Naive thymus-derived CD8-positive, alpha-beta T cell (primary cell): ENCODE results near the gene TMEM87B. TPM values are rescaled to one million over a fixed set of nuclear protein-coding genes. Genes with fewer than 3 reads are reported as not detected.

Experiments used
- ATAC-seq, 2 donors: fragments of 150-1000 bp; cut with Tn5 transposase in 1 of 2; sonication (Bioruptor Pico), chemical (Tn5 transposase) in 1 of 2; 1 replicate in 1 of 2; 2 replicates in 1 of 2; pipeline ENCODE4 v1.10.0; 2021; ENCODE audit warnings: mild to moderate bottlenecking in 2 of 2, moderate library complexity in 2 of 2
- POLR2A ChIA-PET: fragments of 350-600 bp; sonication (Branson Sonifier 250); formaldehyde crosslinking; loops from one replicate; lab custom pipeline; 2021; ENCODE audit warnings: antibody characterized with exemption; lab: Charles Lee
- DNase-seq, 10 donors: peaks; one replicate each; pipeline versions ENCODE4 v3.0.0 to v3.0.0-alpha.2; 2020 to 2022
- H3K27ac Mint-ChIP-seq, 10 donors: one replicate each; pipeline ENCODE4 v1.8.0; 2020 to 2022; ENCODE audit warnings: mild to moderate bottlenecking in 10 of 10, mixed read lengths in 10 of 10, moderate library complexity in 4 of 10, inconsistent platforms in 1 of 10
- H3K27me3 Mint-ChIP-seq, 5 donors: one replicate each; pipeline ENCODE4 v1.8.0; 2021 to 2022; ENCODE audit warnings: mixed read lengths in 5 of 5
- H3K36me3 Mint-ChIP-seq, 3 donors: one replicate each; pipeline ENCODE4 v1.8.0; 2020 to 2022; ENCODE audit warnings: mixed read lengths in 3 of 3, mild to moderate bottlenecking in 2 of 3, inconsistent platforms in 1 of 3
- H3K4me1 Mint-ChIP-seq, 4 donors: one replicate each; pipeline ENCODE4 v1.8.0; 2021 to 2022; ENCODE audit warnings: mixed read lengths in 4 of 4
- H3K4me3 Mint-ChIP-seq, 10 donors: one replicate each; pipeline ENCODE4 v1.8.0; 2020 to 2022; ENCODE audit warnings: mild to moderate bottlenecking in 10 of 10, mixed read lengths in 10 of 10, moderate library complexity in 6 of 10, inconsistent platforms in 1 of 10
- H3K9me3 Mint-ChIP-seq, 9 donors: one replicate each; pipeline ENCODE4 v1.8.0; 2020 to 2022; ENCODE audit warnings: mixed read lengths in 9 of 9, mild to moderate bottlenecking in 3 of 9, inconsistent platforms in 1 of 9, moderate library complexity in 1 of 9
- polyA plus RNA-seq, 3 donors: library from polyadenylated mRNA; unstranded; fragments of 300-500 nt; fragmentation: Illumina TruSeq; gene quantifications; one replicate each; pipeline ENCODE4 v1.2.3, GENCODE V29; 2021
- total RNA-seq, 8 experiments: library from RNA in 2 of 8; stranded (reverse) in 2 of 8; gene quantifications; one replicate each; pipeline ENCODE4 v1.2.3 and lab custom pipeline; 2021 to 2026

The TMEM87B gene
- total and polyA plus RNA-seq, 5 experiments from 2014 or later = 7.0 to 23.8 (median 11.8) TPM

GRCh38 chr2:112084689-112085374 lies 29.8 kb downstream of the TMEM87B start:
- H3K4me1 Mint-ChIP-seq = peaks cover 5 to 21% (median 8%) of the 10 kb centered on the region in 4 donors
- ATAC-seq (no peak), DNase-seq (no peak)
- no peaks in the 10 kb centered on the region for H3K27me3 Mint-ChIP-seq
- H3K36me3 Mint-ChIP-seq = peaks cover 21 to 90% (median 55%) of the 10 kb centered on the region in 3 donors
- no peaks in the 10 kb centered on the region for H3K9me3 Mint-ChIP-seq
- peak overlapping the region in 4 of 10 donors; percentile 17 to 59 (median 38) for H3K27ac Mint-ChIP-seq
- H3K4me3 Mint-ChIP-seq = no peak overlapping the region
- POLR2A ChIA-PET = no interaction called here

DNA sequence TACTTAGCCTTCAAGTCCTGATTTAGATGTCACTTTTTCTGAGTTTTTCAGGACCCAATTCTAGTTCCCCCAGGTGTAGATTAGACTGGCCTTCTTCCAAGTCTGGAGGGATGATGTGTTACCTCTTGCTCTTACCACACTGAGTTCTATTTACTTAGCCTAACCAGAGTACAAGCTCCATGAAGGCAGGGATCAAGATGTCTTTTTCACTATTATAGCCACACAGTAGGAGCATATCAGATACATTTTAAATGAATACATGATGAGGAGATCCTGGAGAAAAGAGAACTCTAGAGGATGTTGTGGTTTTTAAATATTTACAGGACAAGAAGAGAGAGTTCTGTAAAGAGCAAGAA lies 30.3 kb downstream of the TMEM87B start:
- Mint-ChIP-seq H3K36me3 (peaks cover 25 to 93% (median 58%) of the 10 kb centered on the region in 3 donors), H3K9me3 (no peaks in the 10 kb centered on the region), H3K27me3 (no peaks in the 10 kb centered on the region), H3K27ac (peak overlapping the region in 2 of 10 donors; percentile 37 to 40), H3K4me1 (peaks cover 5 to 23% (median 8%) of the 10 kb centered on the region in 4 donors), H3K4me3 (no peak overlapping the region)
- ATAC-seq (no peak), DNase-seq (no peak)
- POLR2A ChIA-PET = no interaction called here

GRCh38 chr2:112085916-112086669 lies 31.0 kb downstream of the TMEM87B start:
- Mint-ChIP-seq H3K27me3 (no peaks in the 10 kb centered on the region), H3K9me3 (no peaks in the 10 kb centered on the region), H3K27ac (peak overlapping the region in 3 of 10 donors; percentile 15 to 59 (median 53)), H3K4me1 (peaks cover 5 to 20% (median 8%) of the 10 kb centered on the region in 4 donors), H3K36me3 (peaks cover 25 to 93% (median 54%) of the 10 kb centered on the region in 3 donors), H3K4me3 (no peak overlapping the region)
- DNase-seq = no peak
- POLR2A ChIA-PET = no interaction called here
- no peak for ATAC-seq

GRCh38 chr2:112087346-112088020 lies 32.4 kb downstream of the TMEM87B start:
- Mint-ChIP-seq H3K4me3 (peak overlapping the region in 2 of 10 donors; percentile 4 to 45), H3K27ac (peak overlapping the region in 7 of 10 donors; percentile 8 to 76 (median 21)), H3K36me3 (peaks cover 25 to 93% (median 46%) of the 10 kb centered on the region in 3 donors), H3K9me3 (no peaks in the 10 kb centered on the region), H3K27me3 (no peaks in the 10 kb centered on the region), H3K4me1 (peaks cover 10 to 29% (median 13%) of the 10 kb centered on the region in 4 donors)
- POLR2A ChIA-PET = no interaction called here
- DNase-seq (no peak), ATAC-seq (peak in 1 of 2 donors; percentile 30)

DNA sequence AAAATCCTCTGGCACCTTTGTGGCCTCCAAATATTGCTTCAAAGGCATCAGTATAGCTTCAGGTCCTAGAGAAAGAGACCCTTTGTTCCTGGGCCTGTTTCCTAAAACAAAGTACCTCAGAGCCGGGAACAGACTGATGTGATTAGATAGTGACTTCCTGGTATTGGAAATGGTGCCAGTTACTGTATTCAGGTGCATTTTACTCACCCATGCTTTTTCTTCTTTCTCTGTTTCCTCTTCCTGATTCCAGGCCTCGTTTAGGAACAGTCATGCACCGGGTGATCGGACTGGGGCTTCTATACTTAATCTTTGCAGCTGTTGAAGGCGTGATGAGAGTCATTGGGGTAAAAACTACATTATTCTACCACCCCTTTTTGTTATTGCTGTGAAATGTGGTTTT lies 34.3 kb downstream of the TMEM87B start:
- Mint-ChIP-seq H3K27me3 (no peaks in the 10 kb centered on the region), H3K4me1 (peaks cover 13 to 27% (median 15%) of the 10 kb centered on the region in 4 donors), H3K27ac (peak overlapping the region in 1 of 10 donors; percentile 49), H3K9me3 (no peaks in the 10 kb centered on the region), H3K36me3 (peaks cover 22 to 90% (median 40%) of the 10 kb centered on the region in 3 donors), H3K4me3 (no peak overlapping the region)
- DNase-seq = no peak
- no peak for ATAC-seq
- POLR2A ChIA-PET = no interaction called here

GRCh38 chr2:112092286-112093041 lies 37.4 kb downstream of the TMEM87B start:
- Mint-ChIP-seq H3K27ac (peak overlapping the region in 8 of 10 donors; percentile 3 to 89 (median 60)), H3K4me3 (no peak overlapping the region), H3K27me3 (no peaks in the 10 kb centered on the region), H3K36me3 (peaks cover 13 to 84% (median 28%) of the 10 kb centered on the region in 3 donors), H3K4me1 (peaks cover 7 to 15% (median 11%) of the 10 kb centered on the region in 4 donors), H3K9me3 (no peaks in the 10 kb centered on the region)
- ATAC-seq = no peak
- POLR2A ChIA-PET = no interaction called here
- no peak for DNase-seq

GRCh38 chr2:112093216-112093615 lies 38.1 kb downstream of the TMEM87B start:
- DNase-seq (no peak), ATAC-seq (no peak)
- no peaks in the 10 kb centered on the region for H3K27me3 Mint-ChIP-seq
- POLR2A ChIA-PET = interaction anchor here (0.7 kb wide), 1 partner anchor 104 kb away, joined by 3 read pairs; no protein-coding TSS in a partner anchor
- peaks cover 4 to 15% (median 11%) of the 10 kb centered on the region in 4 donors for H3K4me1 Mint-ChIP-seq
- H3K9me3 Mint-ChIP-seq = no peaks in the 10 kb centered on the region
- H3K27ac Mint-ChIP-seq = peak overlapping the region in 6 of 10 donors; percentile 3 to 65 (median 56)
- peaks cover 13 to 84% (median 31%) of the 10 kb centered on the region in 3 donors for H3K36me3 Mint-ChIP-seq
- no peak overlapping the region for H3K4me3 Mint-ChIP-seq

GRCh38 chr2:112095681-112096080 lies 40.6 kb downstream of the TMEM87B start:
- H3K27me3 Mint-ChIP-seq = no peaks in the 10 kb centered on the region
- H3K4me3 Mint-ChIP-seq = no peak overlapping the region
- ATAC-seq = no peak
- no peaks in the 10 kb centered on the region for H3K9me3 Mint-ChIP-seq
- H3K27ac Mint-ChIP-seq = peak overlapping the region in 1 of 10 donors; percentile 65
- peaks cover 7 to 81% (median 24%) of the 10 kb centered on the region in 3 donors for H3K36me3 Mint-ChIP-seq
- peaks cover 4 to 14% (median 11%) of the 10 kb centered on the region in 4 donors for H3K4me1 Mint-ChIP-seq
- DNase-seq = no peak
- POLR2A ChIA-PET = no interaction called here

GRCh38 chr2:112096098-112096497 lies 41.0 kb downstream of the TMEM87B start:
- DNase-seq (no peak), ATAC-seq (no peak)
- no peaks in the 10 kb centered on the region for H3K27me3 Mint-ChIP-seq
- H3K4me3 Mint-ChIP-seq = no peak overlapping the region
- H3K36me3 Mint-ChIP-seq = peaks cover 7 to 78% (median 24%) of the 10 kb centered on the region in 3 donors
- H3K27ac Mint-ChIP-seq = peak overlapping the region in 2 of 10 donors; percentile 52 to 65
- peaks cover 4 to 14% (median 11%) of the 10 kb centered on the region in 4 donors for H3K4me1 Mint-ChIP-seq
- no peaks in the 10 kb centered on the region for H3K9me3 Mint-ChIP-seq
- POLR2A ChIA-PET = no interaction called here

GRCh38 chr2:112108178-112108832 lies 53.2 kb downstream of the TMEM87B start:
- Mint-ChIP-seq H3K9me3 (peaks cover 0 to 28% (median 12%) of the 10 kb centered on the region in 9 donors), H3K36me3 (peaks cover 35 to 94% (median 67%) of the 10 kb centered on the region in 3 donors), H3K4me1 (no peaks in the 10 kb centered on the region), H3K4me3 (no peak overlapping the region), H3K27me3 (no peaks in the 10 kb centered on the region), H3K27ac (no peak overlapping the region)
- no peak for DNase-seq
- ATAC-seq = no peak
- POLR2A ChIA-PET = no interaction called here

- Mint-ChIP-seq H3K27ac (peak overlapping the region in 1 of 10 donors; percentile 26), H3K36me3 (peaks cover 32 to 86% (median 64%) of the 10 kb centered on the region in 3 donors), H3K4me1 (no peaks in the 10 kb centered on the region), H3K9me3 (peaks cover 0 to 28% (median 12%) of the 10 kb centered on the region in 9 donors), H3K4me3 (no peak overlapping the region), H3K27me3 (no peaks in the 10 kb centered on the region)
- DNase-seq (no peak), ATAC-seq (no peak)
- POLR2A ChIA-PET = no interaction called here
Measured at GRCh38 chr2:112109278-112109677, 54.2 kb downstream of the TMEM87B start.
